Adrenal gland (tissue), 12 donors: ENCODE data around the gene NR2F1-AS1. TPM values are rescaled to one million over a fixed set of nuclear protein-coding genes. Genes with fewer than 3 reads are reported as not detected.
"Not testable (repeated sequence)": the region's sequence is repeated elsewhere in the genome, so short reads cannot be mapped to it uniquely, and the experiment has no call there.

ENCODE experiments used
- DNase-seq, 7 donors: peaks; one replicate each; pipeline ENCODE4 v3.0.0-alpha.2; 2019 to 2020
- H3K27ac ChIP-seq, 5 donors: fragments of 200-600 bp; sonication (generic) in 4 of 5; 1 replicate in 3 of 5; 2 replicates in 2 of 5; pipeline versions ENCODE4 v1.5.1 to v1.8.0; 2016 to 2020; ENCODE audit warnings: mild to moderate bottlenecking in 1 of 5
- H3K27me3 ChIP-seq: fragments of 200-600 bp; 2 replicates; pipeline ENCODE4 v1.8.0; 2021
- H3K36me3 ChIP-seq, 2 donors: fragments of 200-600 bp; replicated peaks in 1 of 2; 1 replicate in 1 of 2; 2 replicates in 1 of 2; pipeline versions ENCODE4 v1.5.1 to v1.8.0; 2018 to 2022
- H3K4me1 ChIP-seq, 2 donors: fragments of 200-600 bp; replicated peaks in 1 of 2; 1 replicate in 1 of 2; 2 replicates in 1 of 2; pipeline versions ENCODE4 v1.5.1 to v1.8.0; 2018 to 2021
- H3K4me3 ChIP-seq, 4 donors: fragments of 200-600 bp; sonication (generic) in 3 of 4; one replicate each; pipeline ENCODE4 v1.5.1; 2016 to 2018
- H3K9me3 ChIP-seq, 3 donors: fragments of 200-600 bp; sonication (generic) in 1 of 3; replicated peaks in 1 of 3; 1 replicate in 2 of 3; 2 replicates in 1 of 3; pipeline versions ENCODE4 v1.5.1 to v1.8.0; 2016 to 2021
- CTCF ChIP-seq, 6 experiments: fragments of 450-650 bp in 4 of 6; fragments of 200-600 bp in 2 of 6; sonication (generic) in 1 of 6; IDR thresholded peaks; 1 replicate in 5 of 6; 2 replicates in 1 of 6; pipeline versions ENCODE4 v1.5.1 to v1.8.0; 2016 to 2021; ENCODE audit warnings: antibody characterized with exemption in 6 of 6, mild to moderate bottlenecking in 2 of 6, moderate library complexity in 1 of 6
- POLR2A ChIP-seq, 2 donors: fragments of 450-650 bp; IDR thresholded peaks; one replicate each; pipeline ENCODE4 v1.6.1; 2017; ENCODE audit warnings: antibody characterized with exemption in 2 of 2, mild to moderate bottlenecking in 2 of 2, moderate library complexity in 1 of 2
- WGBS, 4 donors: extraction: QIAGEN DNeasy Blood & Tissue Kit in 2 of 4; methylation state at CpG; one replicate each; pipeline versions ENCODE4 v1.1.5 to v1.1.7; 2013 to 2017; 5-methylcytosine and 5-hydroxymethylcytosine counted together
- intact Hi-C, 2 donors: fragments of 100-400 bp; cut with DNase I; formaldehyde crosslinking; loops; one replicate each; pipeline versions ENCODE4 v1.14.1 to v1.15.0; 2022 to 2023
- polyA plus RNA-seq, 3 donors: library from polyadenylated mRNA; stranded (reverse); fragments of 200-250 nt in 2 of 3; fragments of 350-450 nt in 1 of 3; fragmentation: Illumina TruSeq in 1 of 3; extraction: RNeasy Lipid Tissue Mini Kit (QIAGEN cat#74804) in 1 of 3; gene quantifications; one replicate each; pipeline ENCODE4 v1.2.3, GENCODE V29; 2013 to 2014
- total RNA-seq, 9 donors: library from RNA; depleted of rRNA in 4 of 9; stranded (reverse); fragments of >200 nt in 4 of 9; fragments of 120-200 nt in 1 of 9; fragmentation: NEBNext Ultra II Directional in 1 of 9; extraction: Animal tissue kit (Norgen Biotek cat#: 25700) in 1 of 9; gene quantifications; one replicate each; pipeline versions ENCODE4 v1.1.0 to v1.2.4, GENCODE V29; 2013 to 2023
- donor health status: healthy with polysubstance abuse.
- donor health status: Bipolar disorder and iron deficiency.
- donor health status: DM: yes; HTN: yes; CAD: no.
- donor health status: DM: no; HTN: no; CAD: no.
- donor health status: DM: no; HTN: no; CAD: no.
- donor health status: DM: yes; HTN: yes; CAD: no.

The NR2F1-AS1 gene
- total and polyA plus RNA-seq, 12 donors: 13.2 to 107 (median 29.1) TPM

DNA sequence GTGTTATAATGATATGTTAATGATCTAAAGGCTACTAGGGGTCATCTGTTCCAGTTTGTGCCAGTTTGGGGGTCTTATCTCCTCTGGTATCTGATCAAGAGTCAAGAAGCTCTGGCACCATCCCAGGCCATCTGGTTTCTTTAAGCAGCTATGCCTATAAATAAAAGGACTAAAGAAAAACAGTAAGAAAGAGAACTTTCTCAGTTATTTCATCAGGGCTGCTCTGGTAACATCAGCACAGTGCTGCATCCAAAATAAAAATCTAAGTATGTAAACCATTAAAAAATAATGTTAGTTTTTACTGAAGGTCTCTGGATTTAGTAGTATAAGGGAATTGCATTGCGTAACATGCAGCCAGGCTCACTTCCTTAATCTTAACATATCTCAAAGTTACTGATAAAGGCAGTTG is 185.0 kb downstream of the NR2F1-AS1 start:
- Histone ChIP-seq H3K27ac (no peak overlapping the region), H3K4me1 (no peaks in the 10 kb centered on the region), H3K4me3 (no peak overlapping the region), H3K9me3 (no peaks in the 10 kb centered on the region), H3K27me3 (no peaks in the 10 kb centered on the region), H3K36me3 (no peaks in the 10 kb centered on the region)
- WGBS, 4 donors: 84 to 97% (median 94%) methylated on average over 1 of the region's 1 CpG
- no peak for DNase-seq
- TF ChIP-seq CTCF (IDR thresholded peaks at IDR 0.05) (no peak), POLR2A (IDR thresholded peaks at IDR 0.05) (no peak)
- intact Hi-C loops: no loop called here

GRCh38 chr5:93395010-93395409 is 186.0 kb downstream of the NR2F1-AS1 start:
- H3K4me1 ChIP-seq: no peaks in the 10 kb centered on the region
- no peaks in the 10 kb centered on the region for H3K9me3 ChIP-seq
- intact Hi-C loops: no loop called here
- TF ChIP-seq CTCF (IDR thresholded peaks at IDR 0.05) (no peak), POLR2A (IDR thresholded peaks at IDR 0.05) (no peak)
- no peaks in the 10 kb centered on the region for H3K36me3 ChIP-seq
- H3K27me3 ChIP-seq: no peaks in the 10 kb centered on the region
- H3K27ac ChIP-seq: no peak overlapping the region
- no peak for DNase-seq
- no peak overlapping the region for H3K4me3 ChIP-seq
- WGBS, 4 donors: 78 to 96% (median 86%) methylated on average over 1 of the region's 1 CpG

- intact Hi-C loops: no loop called here
- no peak for TF ChIP-seq POLR2A (IDR thresholded peaks at IDR 0.05)
- TF ChIP-seq CTCF (IDR thresholded peaks at IDR 0.05): no peak
- WGBS, 4 donors: 89 to 95% (median 93%) methylated on average over 2 of the region's 2 CpGs; no CpG with 5 or more reads in 1 of the 4 donors
- DNase-seq: no peak
- Histone ChIP-seq H3K9me3 (no peaks in the 10 kb centered on the region), H3K36me3 (no peaks in the 10 kb centered on the region), H3K4me3 (no peak overlapping the region), H3K27ac (no peak overlapping the region), H3K4me1 (no peaks in the 10 kb centered on the region), H3K27me3 (no peaks in the 10 kb centered on the region)
These were observed 186.7 kb downstream of the NR2F1-AS1 start for GRCh38 chr5:93394301-93394700.

DNA sequence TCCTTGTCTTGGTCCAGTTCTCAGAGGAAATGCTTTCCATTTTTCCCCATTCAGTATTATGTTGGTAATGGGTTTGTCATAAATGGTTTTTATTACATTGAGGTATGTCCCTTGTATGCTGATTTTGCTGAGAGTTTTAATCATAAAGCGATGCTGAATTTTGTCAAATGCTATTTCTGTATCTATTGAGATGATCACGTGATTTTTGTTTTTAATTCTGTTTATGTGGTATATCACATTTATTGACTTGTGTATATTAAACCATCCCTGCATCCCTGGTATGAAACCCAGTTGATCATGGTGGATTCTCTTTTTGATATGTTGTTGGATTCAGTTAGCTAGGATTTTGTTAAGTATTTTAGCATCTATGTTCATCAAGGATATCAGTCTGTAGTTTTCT is 189.8 kb downstream of the NR2F1-AS1 start:
- DNase-seq, H3K36me3 ChIP-seq, intact Hi-C loops, H3K27me3 ChIP-seq, H3K4me3 ChIP-seq, H3K27ac ChIP-seq, H3K9me3 ChIP-seq, H3K4me1 ChIP-seq: not testable (repeated sequence)
- WGBS, 4 donors: 85 to 99% (median 92%) methylated on average over 2 of the region's 2 CpGs

DNA sequence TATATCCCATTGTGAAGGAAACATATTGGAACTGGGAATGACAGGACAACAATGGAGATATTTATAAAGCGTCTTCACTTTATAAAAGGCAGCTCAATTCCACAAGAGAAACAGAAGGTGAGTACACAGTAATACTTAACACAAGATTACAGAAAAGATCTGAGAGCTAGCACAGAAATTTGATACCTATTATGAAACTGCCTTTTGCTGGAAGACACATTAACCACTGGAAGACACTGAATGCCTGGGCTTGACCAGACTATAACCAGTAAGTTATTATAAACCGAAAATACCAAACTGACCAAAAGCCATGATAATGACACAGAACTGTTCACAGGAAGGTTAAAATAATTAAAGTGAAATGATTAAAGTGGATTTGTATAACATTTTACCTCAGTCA is 195.4 kb downstream of the NR2F1-AS1 start:
- WGBS, 4 donors: 79 to 89% (median 84%) methylated on average over 2 of the region's 2 CpGs

More for the DNA sequence above, 195.4 kb downstream of the NR2F1-AS1 start:
- TF ChIP-seq POLR2A (IDR thresholded peaks at IDR 0.05) (no peak), CTCF (IDR thresholded peaks at IDR 0.05) (no peak)
- no peak for DNase-seq
- H3K9me3 ChIP-seq: no peaks in the 10 kb centered on the region
- no peak overlapping the region for H3K4me3 ChIP-seq
- H3K27ac ChIP-seq: no peak overlapping the region
- intact Hi-C loops: no loop called here
- no peaks in the 10 kb centered on the region for H3K4me1 ChIP-seq
- H3K36me3 ChIP-seq: no peaks in the 10 kb centered on the region
- H3K27me3 ChIP-seq: no peaks in the 10 kb centered on the region
